NCI-H1417 (cell line): ENCODE results near the gene PROKR1.
A peak's percentile ranks its signal among the peaks of the same experiment; 100 is the strongest.
"Not testable (repeated sequence)": the region's sequence is repeated elsewhere in the genome, so short reads cannot be mapped to it uniquely, and the experiment has no call there.

Source experiments
- DNase-seq, 3 experiments: peaks; one replicate each; lab custom pipeline; 2025; lab: John Stamatoyannopoulos, UW

The PROKR1 gene

DNA sequence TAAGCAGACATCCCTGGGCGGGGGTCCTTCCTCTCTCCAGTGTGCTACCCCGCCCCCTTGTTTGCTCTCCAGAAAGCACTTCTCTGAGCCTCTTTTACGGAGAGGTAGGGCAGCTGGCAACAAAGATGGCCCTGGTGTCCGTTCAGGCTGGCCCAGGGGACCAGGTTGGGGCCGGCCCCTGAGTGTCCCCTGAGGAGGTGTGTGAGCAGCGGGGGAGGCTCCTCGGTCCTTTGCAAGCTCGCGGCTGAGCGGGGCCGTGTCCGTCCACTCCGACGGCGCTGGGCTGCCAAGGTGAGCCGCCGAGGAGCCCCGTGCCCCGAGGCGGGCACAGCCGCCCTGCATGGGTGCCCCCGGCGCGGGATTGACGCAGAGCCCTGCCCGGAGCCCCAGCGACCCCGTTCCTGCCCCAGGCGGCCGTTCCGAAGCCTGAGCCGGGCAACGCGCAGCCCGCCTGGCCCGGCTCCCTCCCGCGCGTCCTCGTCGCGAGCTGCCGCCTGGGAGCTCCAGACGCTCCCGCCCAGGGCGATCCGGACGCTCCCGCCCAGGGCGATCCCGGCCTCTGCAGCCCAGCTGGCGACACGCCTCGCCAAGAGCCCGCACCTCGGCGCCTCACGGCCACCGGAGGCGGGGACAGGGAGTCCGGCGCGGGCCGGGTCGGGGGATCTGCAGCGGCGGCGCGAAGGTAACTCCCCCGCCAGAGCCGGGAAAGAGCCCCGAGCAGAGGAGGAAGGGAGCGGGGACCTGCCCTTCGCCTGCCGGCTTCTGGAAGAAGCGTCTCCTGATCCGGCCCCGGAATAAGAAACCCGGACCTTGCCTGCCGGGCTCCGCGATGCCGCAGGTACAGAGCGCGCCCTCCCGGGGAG, at the start of gene PROKR1:
TSS of gene PROKR1 (plus strand) at position 569 of the 863 bp plus-strand sequence. CDS start 2,243 bp downstream, outside the sequence.
- peak; percentile 32 to 85 (median 84) for DNase-seq

DNA sequence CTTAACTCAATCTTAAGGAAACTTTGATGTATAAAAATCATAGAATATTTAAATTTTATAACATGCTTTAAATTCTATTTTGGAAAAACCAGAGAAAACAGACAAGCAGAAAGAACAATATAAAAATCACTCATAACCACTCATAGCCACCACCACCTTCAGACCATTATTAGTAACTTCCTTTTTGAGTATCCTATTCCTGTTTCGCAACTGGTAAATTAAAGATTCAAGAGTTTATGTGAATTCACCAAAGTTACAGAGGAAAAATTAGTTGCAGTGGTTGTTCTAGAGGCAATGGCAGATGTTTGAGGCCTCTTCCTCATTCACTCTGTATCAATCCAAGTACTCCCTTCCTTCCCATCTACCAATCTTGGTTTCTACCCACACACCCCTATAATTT, 49.3 kb upstream of the PROKR1 start:
- no peak for DNase-seq

DNA sequence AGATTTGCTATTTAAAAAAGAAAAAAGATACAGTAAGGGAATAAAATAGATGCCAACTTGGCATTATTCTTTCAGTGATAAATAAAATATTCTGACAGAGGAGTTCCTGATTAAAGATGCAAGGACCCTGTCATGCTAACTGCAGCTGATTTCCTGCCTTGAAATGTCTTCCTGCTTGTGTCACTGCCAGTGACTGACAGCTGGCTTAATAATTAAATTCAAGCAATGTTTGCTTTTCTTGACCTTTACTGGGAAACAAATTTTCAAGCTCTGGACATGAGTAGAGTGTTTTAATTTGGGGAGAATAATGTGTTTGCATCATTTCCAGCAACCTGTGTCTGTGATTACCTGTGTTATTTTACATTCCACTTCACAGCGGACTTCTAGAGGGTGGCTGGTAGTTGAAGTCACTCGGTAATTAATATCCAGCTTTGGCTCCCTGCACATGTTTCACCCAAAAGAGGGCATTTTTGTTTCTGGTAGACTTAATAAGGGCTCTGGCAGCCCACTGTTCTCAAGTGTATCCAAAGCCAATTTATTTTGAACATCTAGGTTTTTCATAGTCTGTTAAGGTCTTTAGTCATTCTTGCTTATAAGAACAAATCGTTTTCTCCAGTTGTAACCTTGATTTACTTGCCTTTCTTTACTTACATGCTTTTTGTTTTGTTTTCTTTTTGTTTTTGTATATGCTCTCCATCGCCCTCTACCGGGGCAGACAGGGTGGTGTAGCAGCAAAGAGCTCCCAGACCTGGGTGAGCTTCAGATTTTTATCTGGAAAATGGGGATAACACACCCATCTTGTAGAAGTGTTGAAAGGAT, 48.5 kb upstream of the PROKR1 start:
- peak; percentile 9 to 66 (median 21) for DNase-seq

DNA sequence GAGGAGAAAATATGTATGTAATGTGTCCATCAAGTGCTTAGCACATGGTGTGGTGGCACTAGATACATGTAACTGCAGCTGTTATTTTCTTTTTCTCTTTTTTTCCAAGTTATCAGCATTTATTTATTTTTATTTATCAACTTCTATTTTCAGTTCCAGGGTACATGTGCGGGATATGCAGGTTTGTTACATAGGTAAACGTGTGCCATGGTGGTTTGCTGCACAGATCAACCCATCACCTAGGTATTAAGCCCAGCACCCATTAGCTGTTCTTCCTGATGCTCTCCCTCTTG, 47.9 kb upstream of the PROKR1 start:
- not testable (repeated sequence) for DNase-seq

DNA sequence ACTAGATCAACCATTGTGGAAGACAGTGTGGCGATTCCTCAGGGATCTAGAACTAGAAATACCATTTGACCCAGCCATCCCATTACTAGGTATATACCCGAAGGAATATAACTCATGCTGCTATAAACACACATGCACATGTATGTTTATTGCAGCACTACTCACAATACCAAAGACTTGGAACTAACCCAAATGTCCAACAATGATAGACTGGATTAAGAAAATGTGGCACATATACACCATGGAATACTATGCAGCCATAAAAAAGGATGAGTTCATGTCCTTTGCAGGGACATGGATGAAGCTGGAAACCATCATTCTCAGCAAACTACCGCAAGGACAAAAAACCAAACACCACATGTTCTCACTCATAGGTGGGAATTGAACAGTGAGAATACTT, 42.9 kb upstream of the PROKR1 start:
- not testable (repeated sequence) for DNase-seq

DNA sequence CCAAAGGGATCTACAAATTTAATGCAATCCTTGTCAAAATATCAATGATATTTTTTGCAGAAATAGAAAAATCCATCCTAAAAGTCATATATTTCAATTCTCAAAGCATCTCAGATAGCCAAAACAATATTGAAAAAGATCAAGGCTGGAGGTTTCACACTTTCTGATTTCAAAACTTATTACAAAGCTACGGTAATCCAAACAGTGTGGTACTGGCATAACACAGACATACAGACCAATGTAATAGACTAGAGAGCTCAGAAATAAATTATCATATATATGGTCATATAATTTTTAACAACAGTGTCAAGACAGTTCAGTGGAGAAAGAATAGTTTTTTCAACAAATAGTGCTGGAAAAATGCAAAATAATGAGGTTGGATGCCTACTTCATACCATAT, 40.3 kb upstream of the PROKR1 start:
- no peak for DNase-seq

DNA sequence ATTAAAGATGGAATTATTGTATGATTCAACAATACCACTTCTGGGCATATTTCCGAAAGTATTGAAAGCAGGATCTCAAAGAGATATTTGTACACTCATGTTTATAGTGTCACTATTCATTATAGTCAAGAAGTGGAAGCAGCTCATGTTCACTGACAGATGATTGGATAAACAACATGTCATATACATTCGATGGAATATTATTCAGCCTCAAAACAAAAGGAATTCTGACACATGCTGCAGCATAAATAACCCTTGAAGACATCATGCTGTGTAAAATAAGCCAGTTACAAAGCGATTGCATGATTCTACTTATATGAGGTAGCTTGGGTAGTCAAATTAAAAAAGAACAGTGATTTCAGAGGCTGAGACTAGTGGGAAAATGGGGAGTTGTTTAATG, 39.3 kb upstream of the PROKR1 start:
- DNase-seq, result peak in 1 of 3 experiments; percentile 59

DNA sequence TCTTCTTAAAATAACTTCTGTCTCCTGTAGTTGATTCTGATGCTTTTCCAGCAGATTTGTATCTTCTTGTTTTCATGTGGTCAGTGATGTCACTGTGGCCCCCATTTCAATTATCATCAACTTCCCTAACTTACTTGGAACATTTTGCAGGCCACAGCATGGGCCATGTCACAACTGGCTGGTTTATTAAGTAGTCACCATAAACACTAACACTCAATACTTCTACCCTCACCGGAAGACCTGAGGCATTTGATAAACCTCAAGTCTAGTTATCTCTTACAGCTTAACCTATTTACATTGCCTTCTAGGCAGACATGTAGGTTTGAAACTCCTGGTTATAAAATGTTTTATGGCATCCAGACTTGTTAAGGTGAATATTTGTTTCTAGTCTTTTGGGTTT, 37.4 kb upstream of the PROKR1 start:
- DNase-seq, result no peak

DNA sequence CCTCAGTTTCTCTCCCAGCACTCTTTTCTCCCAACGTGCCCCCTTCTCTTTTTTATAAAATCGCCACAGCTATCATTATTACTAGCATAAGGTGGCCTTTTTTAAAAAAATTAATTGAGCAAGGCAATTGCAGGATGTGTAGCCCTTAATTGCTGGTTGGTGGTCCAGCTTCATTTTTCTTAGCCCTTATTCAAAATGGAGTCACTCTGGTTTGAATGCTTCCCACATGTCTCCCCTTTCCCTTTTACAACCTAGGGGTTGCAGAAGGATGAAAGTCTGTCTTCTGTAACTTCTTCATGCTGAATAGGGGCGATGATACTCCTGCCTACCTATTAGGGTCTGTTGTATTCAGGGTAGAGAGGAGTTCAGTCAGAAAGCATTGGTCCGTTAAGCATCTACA, 36.6 kb upstream of the PROKR1 start:
- no peak for DNase-seq

DNA sequence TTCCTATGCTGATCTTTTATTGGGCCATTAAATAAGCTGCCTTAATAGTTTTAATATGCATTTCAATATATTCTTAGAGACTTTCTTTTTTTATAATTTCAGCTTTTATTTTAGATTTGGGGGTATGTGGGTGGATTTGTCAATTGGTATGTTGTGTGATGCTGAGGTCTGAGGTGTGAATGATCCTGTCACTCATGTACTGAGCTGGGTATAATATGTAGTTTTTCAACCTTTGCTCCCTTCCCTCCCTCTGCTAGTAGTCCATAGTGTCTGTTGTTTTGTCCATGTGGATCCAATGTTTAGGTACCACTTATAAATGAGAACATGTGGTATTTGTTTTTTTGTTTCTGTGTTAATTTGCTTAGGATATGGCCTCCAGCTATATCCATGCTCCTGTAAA, 35.5 kb upstream of the PROKR1 start:
- DNase-seq, result no peak

DNA sequence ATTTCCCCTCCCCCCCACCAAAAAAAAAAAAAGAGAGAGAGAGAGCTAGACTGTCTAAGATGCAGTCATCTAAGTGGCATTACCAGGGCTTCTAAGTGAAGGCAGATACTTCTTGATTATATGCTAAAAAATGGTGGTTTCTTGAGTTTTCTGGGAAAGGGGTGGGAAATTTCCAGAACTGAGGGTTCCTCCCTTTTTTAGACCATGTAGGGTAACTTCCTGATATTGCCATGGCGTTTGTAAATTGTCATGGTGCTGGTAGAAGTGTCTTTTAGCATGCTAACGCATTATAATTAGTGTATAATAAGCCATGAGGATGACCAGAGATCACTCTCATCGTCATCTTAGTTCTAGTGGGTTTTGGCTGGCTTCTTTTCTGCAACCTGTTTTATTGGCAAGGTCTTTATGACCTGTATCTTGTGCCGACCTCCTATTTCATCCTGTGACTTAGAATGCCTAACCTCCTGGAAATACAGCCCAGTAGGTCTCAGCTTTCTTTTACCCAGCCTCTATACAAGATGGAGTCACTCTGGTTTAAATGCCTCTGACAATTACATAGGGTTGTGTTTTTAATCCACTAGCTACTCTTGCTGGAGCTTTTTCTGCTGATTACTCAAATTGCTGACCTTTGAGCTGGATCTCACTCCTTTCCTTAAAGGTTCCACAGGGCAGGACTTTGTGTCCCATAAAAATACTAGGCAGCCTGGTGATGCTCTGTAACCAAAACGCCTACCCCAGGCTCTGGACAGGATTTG, 30.4 kb upstream of the PROKR1 start:
- no peak for DNase-seq

DNA sequence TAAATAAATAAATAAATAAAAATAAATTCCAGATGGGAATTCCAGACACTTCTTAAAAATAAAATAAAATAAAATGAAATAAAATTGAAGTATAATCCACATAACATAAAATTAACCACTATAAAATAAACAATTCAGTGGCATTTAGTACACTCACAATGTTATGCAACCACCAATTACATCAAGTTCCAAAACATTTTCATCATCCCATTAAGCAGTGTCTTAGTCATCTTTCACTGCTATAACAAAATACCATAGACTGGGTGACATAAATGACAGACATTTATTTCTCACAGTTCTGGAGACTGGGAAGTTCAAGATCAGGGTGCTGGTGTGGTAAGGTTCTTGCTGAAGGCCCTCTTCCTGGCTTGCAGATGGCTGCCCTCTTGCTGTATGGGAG, 22.6 kb upstream of the PROKR1 start:
- DNase-seq, result no peak

DNA sequence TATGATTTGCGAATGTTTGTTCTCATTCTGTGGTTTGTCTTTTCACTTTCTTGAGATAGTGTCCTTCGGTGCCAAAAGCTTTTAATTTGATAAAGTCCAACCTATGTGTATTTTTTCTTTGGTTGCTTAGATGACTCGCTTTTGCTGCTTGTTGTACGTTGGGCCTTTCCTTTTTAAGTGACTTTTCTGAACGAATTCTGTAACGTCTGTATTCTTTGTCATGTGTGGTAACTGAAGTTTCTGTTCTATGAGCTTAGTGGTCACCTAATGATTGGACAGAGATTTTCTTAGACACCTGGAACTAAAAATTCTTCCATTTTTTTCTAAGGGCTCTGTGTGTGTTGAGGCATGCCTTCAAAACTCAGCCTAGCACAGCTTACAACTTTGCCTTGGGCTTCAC, 19.6 kb upstream of the PROKR1 start:
- no peak for DNase-seq

DNA sequence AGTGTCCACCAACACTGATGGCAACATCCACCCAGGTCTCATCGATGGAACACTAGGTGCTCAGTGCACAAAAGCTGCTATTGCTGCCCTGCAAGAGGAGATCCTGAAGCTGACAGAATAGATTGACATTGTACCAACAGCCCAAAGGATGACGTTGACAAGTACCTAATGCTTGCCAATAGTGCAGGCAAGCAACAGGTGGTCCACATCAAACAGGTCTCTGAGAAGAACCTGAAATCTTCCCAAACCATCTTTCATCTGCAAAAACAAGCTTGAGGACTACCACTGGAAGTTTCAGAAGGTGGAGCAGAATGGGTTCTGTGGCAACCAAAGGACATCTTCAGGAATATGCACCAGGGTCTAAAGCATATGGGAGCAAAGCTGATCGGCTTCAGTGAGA, 15.8 kb upstream of the PROKR1 start:
- DNase-seq, result no peak

DNA sequence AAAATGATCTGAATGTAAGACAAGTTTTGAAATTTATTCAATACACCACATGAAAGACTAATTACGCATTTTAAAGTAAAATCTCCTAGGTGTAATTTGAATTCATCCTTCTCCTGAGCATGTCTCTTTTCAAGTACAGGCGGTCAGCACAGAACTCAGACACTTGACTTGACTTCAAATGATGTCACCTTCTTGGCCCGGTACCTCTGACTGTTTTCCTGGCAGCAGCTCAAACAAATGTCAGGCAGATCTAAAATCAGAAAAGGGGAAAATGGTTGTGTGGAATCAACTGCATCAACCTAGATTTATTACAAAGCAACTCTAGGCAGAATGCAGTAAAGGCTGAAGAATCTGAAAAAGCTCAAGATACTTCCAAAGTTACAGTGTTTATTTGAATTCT, 11.4 kb upstream of the PROKR1 start:
- no peak for DNase-seq

DNA sequence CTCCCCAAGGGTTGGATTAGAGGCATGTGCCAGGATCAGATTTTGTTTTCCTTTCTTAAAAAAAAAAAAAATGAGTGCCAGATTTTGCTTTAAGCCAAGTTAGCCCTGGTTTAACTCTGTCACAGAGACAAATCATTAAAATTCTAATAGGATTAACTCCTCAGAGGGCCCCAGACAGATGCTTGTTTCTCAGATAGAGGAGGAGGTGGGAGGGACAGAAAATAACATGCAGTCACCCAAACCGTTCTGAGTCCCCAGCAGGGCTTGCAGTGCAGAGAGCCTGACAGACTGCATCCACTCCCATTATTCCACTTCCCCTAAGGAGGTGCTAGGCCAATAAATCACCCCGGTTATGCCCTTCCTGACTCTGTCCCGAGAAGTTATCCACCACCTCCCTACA, 6.3 kb upstream of the PROKR1 start:
- DNase-seq, result no peak

DNA sequence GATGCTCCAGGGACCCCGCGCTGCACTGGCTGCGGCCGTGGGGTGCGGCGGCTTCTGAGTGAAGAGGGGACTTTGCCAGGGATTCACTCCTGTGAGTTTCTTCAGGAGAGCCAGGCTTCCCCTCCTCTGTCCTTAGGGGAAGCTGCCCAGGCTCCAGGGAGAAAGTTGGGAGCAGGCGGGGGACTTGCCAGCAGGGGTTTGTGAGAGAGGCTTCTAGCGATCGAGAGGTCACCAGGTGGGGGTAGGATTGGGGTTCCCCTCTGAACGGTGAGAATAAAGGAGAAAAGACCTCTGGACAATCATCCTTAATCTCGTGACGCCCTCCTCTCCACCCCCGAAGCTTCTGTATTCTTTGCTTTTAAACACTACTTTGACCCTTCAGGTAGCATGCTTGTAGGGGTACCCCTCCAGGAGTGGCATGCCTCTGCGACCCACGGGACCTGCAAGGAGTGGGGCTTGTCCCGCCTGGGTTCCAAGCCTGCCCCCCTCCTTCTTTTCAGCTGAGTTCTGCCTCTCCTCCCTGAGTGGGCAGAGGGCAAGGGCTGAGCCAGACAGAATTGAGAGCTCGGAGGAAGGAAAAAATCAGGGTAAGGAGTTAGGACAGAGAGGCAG, 601 bp downstream of the PROKR1 start:
- DNase-seq, result no peak

DNA sequence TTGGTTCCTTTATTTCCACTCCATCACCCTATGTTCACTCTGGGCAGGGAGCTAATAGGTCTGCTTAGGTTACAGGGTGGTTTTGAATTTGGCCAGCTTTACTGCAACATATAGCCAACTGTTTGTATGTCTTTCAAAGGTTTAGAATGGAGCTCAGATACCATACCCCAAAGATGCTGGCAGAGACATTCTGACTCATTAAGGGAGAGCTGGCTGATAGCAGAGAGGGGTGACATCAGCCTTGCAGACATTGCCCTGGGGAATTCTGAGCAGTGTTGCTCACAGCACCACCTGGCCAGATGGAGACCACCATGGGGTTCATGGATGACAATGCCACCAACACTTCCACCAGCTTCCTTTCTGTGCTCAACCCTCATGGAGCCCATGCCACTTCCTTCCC, 2.1 kb downstream of the PROKR1 start:
- DNase-seq, result no peak

DNA sequence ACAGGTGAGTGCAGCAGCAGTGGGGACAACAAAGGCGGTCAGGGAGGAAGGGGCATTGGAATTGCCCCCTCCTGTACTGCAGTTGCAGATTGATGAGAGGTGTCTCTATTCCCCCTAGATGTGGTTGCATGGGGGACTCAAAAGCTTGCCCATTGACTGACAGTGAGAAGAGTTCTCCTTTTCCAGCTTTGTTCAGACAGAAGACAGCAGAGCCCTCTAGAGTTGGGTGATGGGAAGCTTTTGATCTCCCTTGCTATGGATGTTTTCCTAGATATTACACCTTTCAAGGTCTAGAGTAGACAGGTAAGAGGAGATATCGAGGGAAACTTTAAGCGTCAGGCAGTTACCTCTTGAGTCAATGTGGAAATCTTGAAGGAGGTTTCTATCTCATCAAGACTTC, 2.9 kb downstream of the PROKR1 start:
- peak in 1 of 3 experiments; percentile 27 for DNase-seq

DNA sequence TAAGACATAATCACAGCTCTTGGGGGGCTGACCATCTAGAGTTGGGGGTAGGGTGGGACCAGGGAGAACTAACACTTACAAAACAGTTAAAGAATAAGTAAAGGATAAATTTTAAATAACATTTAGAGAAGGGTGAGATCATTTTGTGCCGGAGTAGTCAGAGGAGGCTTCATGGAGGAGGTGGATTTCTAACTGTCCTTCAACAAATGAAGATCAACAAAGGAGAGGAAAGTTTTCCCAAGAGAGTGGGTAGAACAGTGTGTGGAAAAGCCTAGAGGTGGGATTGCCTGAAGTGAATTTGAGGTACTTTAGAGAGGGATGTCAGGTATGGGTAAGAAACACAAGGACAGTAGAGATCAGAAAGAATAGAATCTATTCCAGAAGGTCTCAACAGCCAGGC, 7.3 kb downstream of the PROKR1 start:
- no peak for DNase-seq

DNA sequence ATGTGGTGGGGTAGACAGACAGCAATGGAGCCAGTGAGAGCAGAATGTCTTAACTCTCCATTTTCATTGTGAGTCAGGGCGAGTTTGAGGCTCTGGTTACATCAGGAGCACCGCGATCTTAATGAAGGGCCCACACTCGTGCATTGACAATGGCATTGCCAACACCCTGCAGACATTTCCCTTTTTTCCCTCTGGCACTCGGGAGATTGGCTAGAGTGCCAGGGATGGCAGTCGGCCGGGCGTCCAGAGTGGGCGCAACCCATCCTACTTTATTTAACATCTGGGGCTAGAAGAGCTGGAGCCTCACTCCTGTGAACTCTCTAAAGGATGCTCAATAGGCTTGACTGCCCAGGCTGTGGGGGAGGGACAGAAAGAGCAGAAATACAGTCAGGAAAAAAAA, 9.7 kb downstream of the PROKR1 start:
- no peak for DNase-seq

DNA sequence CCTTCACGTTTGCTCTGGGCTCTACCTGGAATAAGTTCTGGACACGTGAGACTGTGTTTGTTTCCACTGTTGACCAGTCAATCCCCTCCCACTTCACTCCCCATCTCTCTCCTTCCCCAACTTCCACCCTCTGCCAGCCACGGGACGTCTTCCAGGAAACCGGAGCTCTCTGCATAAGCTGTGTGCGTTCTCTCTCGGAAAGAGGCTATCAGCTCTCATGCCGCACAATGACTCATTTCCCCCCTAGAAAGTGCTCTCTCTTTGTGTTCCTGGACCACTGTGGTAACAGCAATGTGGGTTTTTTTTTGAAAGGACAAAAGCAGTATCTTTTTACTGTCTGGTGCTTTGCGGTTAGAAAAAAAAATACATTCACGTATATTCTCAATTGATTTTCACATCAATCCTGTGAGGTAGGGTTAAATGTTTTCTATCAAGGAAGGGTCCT, 10.2 kb downstream of the PROKR1 start:
- no peak for DNase-seq
